ENCODE data around the gene PHF1.
A peak's percentile ranks its signal among the peaks of the same experiment; 100 is the strongest.
"Not testable (repeated sequence)": the region's sequence is repeated elsewhere in the genome, so short reads cannot be mapped to it uniquely, and the experiment has no call there.

Gene PHF1

GRCh38 chr6:33391922-33392594, 18.8 kb upstream of the PHF1 start:
- no peak for DNase-seq

GRCh38 chr6:33392595-33392948, 18.2 kb upstream of the PHF1 start:
- DNase-seq = no peak

GRCh38 chr6:33392979-33393378, 17.8 kb upstream of the PHF1 start:
- no peak for DNase-seq

- DNase-seq = no peak
These were observed 13.3 kb upstream of the PHF1 start for GRCh38 chr6:33397541-33397940.

GRCh38 chr6:33398601-33399000, 12.2 kb upstream of the PHF1 start:
- not testable (repeated sequence) for DNase-seq

- not testable (repeated sequence) for DNase-seq
These were observed 10.9 kb upstream of the PHF1 start for GRCh38 chr6:33399881-33400280.

- no peak for DNase-seq
These were observed 5.9 kb upstream of the PHF1 start for GRCh38 chr6:33404884-33405283.

- no peak for DNase-seq
These were observed 5.4 kb upstream of the PHF1 start for GRCh38 chr6:33405386-33405940.

GRCh38 chr6:33406126-33406525, 4.7 kb upstream of the PHF1 start:
- DNase-seq = no peak

- no peak for DNase-seq
These were observed 3.6 kb upstream of the PHF1 start for GRCh38 chr6:33407132-33407718.

GRCh38 chr6:33410050-33410710, 634 bp upstream of the PHF1 start:
- peak; percentile 96 for DNase-seq

- no peak for DNase-seq
These were observed 805 bp downstream of the PHF1 start for GRCh38 chr6:33411632-33412005.

GRCh38 chr6:33412140-33413009, 1.6 kb downstream of the PHF1 start:
- DNase-seq = no peak

GRCh38 chr6:33413241-33414120, 2.7 kb downstream of the PHF1 start:
- DNase-seq = no peak

GRCh38 chr6:33414592-33415271, 3.9 kb downstream of the PHF1 start:
- DNase-seq = no peak

GRCh38 chr6:33415831-33416230, 5.0 kb downstream of the PHF1 start:
- no peak for DNase-seq

- DNase-seq = peak; percentile 33
These were observed 5.7 kb downstream of the PHF1 start for GRCh38 chr6:33416386-33417127.

- no peak for DNase-seq
These were observed 6.5 kb downstream of the PHF1 start for GRCh38 chr6:33417128-33417902.

- peak; percentile 99 for DNase-seq
These were observed 7.3 kb downstream of the PHF1 start, which contains the start of gene CUTA for GRCh38 chr6:33417903-33418689. TSS of gene CUTA (minus strand) at chr6:33418107. CDS start at chr6:33418000, 107 bp downstream.

Measured in activated naive CD4-positive, alpha-beta T cell treated with anti-CD3 and anti-CD28 coated beads, Interleukin-2, amount 50 U/mL, for 16 hours (primary cell).